Colonic mucosa (tissue), 4 donors: ENCODE measurements around the gene RAB33A. TPM values are rescaled to one million over a fixed set of nuclear protein-coding genes. Genes with fewer than 3 reads are reported as not detected.

Experiments
- DNase-seq: peaks from one replicate; pipeline ENCODE4 v3.0.0-alpha.2; 2020
- H3K27ac ChIP-seq: fragments of 200-600 bp; one replicate; pipeline ENCODE4 v1.8.0; 2021
- H3K27me3 ChIP-seq: fragments of 200-600 bp; one replicate; pipeline ENCODE4 v1.8.0; 2021
- H3K36me3 ChIP-seq: fragments of 200-600 bp; one replicate; pipeline ENCODE4 v1.8.0; 2021
- H3K4me1 ChIP-seq: fragments of 200-600 bp; one replicate; pipeline ENCODE4 v1.8.0; 2021; ENCODE audit warnings: mild to moderate bottlenecking
- H3K4me3 ChIP-seq: fragments of 200-600 bp; one replicate; pipeline ENCODE4 v1.8.0; 2021
- H3K9ac ChIP-seq, 2 donors: one replicate each; pipeline ENCODE4 v1.7.0; 2013; ENCODE audit warnings: control low read depth in 2 of 2, low read depth in 2 of 2, low read length in 2 of 2
- H3K9me3 ChIP-seq: fragments of 200-600 bp; one replicate; pipeline ENCODE4 v1.8.0; 2021
- CTCF ChIP-seq: fragments of 200-600 bp; IDR thresholded peaks from one replicate; pipeline ENCODE4 v1.8.0; 2022; ENCODE audit warnings: antibody characterized with exemption, mild to moderate bottlenecking
- intact Hi-C: fragments of 100-400 bp; cut with DNase I; formaldehyde crosslinking; loops from one replicate; pipeline ENCODE4 v1.14.1; 2022
- total RNA-seq, 2 donors: library from RNA; stranded (reverse); fragmentation: NEBNext Ultra II Directional in 1 of 2; extraction: Animal tissue kit (Norgen Biotek cat#: 25700) in 1 of 2; gene quantifications; one replicate each; pipeline ENCODE4 v1.2.1, GENCODE V29; 2021
- donor health status: healthy.
- donor health status: DM: no; HTN: no; CAD: no.
- donor health status: DM: no; HTN: no; CAD: no.

RAB33A gene
- under 1 TPM in 1 of 2 donors, not detected in 1; 0.50 TPM for total RNA-seq

DNA sequence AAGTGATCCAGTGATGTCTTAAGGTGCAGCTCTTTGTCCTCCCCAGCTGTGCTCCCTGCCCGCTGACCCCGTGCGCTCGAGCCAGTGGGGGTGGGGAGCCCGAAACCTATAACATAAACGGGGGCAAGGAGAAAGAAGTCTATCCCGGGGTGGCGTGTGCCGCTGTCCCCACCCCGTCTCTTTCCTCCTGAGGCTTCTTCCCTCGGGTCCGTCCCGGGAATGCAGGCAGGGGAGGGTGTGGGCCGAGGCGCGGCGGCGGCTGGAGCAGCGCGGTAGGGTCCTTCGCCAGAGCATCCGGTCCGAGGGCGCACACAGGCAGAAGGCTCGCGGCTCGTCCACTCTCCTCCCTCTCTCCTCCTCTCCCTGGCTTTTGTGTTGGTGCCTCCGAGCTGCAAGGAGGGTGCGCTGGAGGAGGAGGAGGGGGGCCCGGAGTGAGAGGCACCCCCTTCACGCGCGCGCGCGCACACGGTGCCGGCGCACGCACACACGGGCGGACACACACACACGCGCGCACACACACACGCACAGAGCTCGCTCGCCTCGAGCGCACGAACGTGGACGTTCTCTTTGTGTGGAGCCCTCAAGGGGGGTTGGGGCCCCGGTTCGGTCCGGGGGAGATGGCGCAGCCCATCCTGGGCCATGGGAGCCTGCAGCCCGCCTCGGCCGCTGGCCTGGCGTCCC lies at the start of gene RAB33A:
Gene RAB33A (plus strand): TSS at position 517 of the 681 bp plus-strand sequence. CDS start 101 bp downstream, at position 618.
- H3K4me1 ChIP-seq = no peaks in the 10 kb centered on the region
- no peak within 1 kb of the TSS for H3K27ac ChIP-seq
- H3K4me3 ChIP-seq = peak within 1 kb of the TSS; percentile 37
- intact Hi-C loops = no loop called here
- H3K9me3 ChIP-seq = no peaks in the 10 kb centered on the region
- H3K36me3 ChIP-seq = no peaks in the 10 kb centered on the region
- no peaks in the 10 kb centered on the region for H3K27me3 ChIP-seq
- DNase-seq = no peak
- no peak for TF ChIP-seq CTCF
- H3K9ac ChIP-seq = peak within 1 kb of the TSS in 1 of 2 donors; percentile 56

DNA sequence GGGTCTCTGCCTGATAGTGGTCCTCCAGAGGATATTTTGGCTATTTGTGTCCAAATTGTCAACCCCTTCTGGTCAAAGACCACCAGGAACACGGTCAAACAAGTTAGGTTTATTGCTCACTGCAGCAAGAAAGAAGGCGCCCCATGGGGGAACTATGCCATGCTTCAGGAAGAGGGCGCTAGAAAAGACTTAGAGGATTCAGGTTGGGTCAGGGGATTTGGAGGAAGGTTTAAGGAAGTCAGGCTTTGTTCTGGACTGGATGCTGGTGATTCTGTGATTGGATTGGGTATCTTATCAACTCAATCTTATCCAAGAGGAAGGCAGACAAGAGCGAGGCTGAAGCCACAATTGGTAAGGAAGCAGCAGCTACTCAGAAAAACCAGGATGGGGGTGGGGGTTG lies 47.2 kb upstream of the RAB33A start:
- no peak for DNase-seq
- H3K4me1 ChIP-seq = no peaks in the 10 kb centered on the region
- H3K9ac ChIP-seq = no peak overlapping the region
- TF ChIP-seq CTCF = no peak
- H3K4me3 ChIP-seq = no peak overlapping the region
- no peaks in the 10 kb centered on the region for H3K36me3 ChIP-seq
- no peaks in the 10 kb centered on the region for H3K9me3 ChIP-seq
- no peaks in the 10 kb centered on the region for H3K27me3 ChIP-seq
- intact Hi-C loops = no loop called here
- H3K27ac ChIP-seq = no peak overlapping the region

- Histone ChIP-seq H3K4me1 (no peaks in the 10 kb centered on the region), H3K9me3 (no peaks in the 10 kb centered on the region), H3K27ac (no peak overlapping the region), H3K36me3 (no peaks in the 10 kb centered on the region), H3K27me3 (no peaks in the 10 kb centered on the region), H3K4me3 (no peak overlapping the region), H3K9ac (no peak overlapping the region)
- intact Hi-C loops = no loop called here
- no peak for TF ChIP-seq CTCF
- DNase-seq = no peak
Observed at GRCh38 chrX:130125091-130125874, 46.5 kb upstream of the RAB33A start.

GRCh38 chrX:130130990-130131389 lies 40.8 kb upstream of the RAB33A start:
- DNase-seq = no peak
- Histone ChIP-seq H3K27ac (no peak overlapping the region), H3K27me3 (no peaks in the 10 kb centered on the region), H3K4me1 (no peaks in the 10 kb centered on the region), H3K9me3 (no peaks in the 10 kb centered on the region), H3K36me3 (no peaks in the 10 kb centered on the region), H3K9ac (no peak overlapping the region), H3K4me3 (no peak overlapping the region)
- intact Hi-C loops = no loop called here
- no peak for TF ChIP-seq CTCF

- Histone ChIP-seq H3K27ac (no peak overlapping the region), H3K4me1 (no peaks in the 10 kb centered on the region), H3K4me3 (no peak overlapping the region), H3K36me3 (no peaks in the 10 kb centered on the region), H3K9me3 (no peaks in the 10 kb centered on the region), H3K27me3 (no peaks in the 10 kb centered on the region), H3K9ac (no peak overlapping the region)
- intact Hi-C loops = no loop called here
- no peak for TF ChIP-seq CTCF
- no peak for DNase-seq
Observed at GRCh38 chrX:130136496-130136895, 35.3 kb upstream of the RAB33A start.
